Stimulated activated CD4-positive, alpha-beta T cell treated with anti-CD3 and anti-CD28 coated beads, Interleukin-15, amount 100 ng/mL, for 1 hour (primary cell): ENCODE measurements around the gene STRAP.

ENCODE experiments used
- DNase-seq, 2 donors: peaks; one replicate each; pipeline ENCODE4 v3.0.0-alpha.2; 2020; ENCODE audit warnings: low read depth in 1 of 2, low spot score in 1 of 2

Gene STRAP

GRCh38 chr12:15882118-15882971, at the start of gene STRAP:
STRAP (plus strand) TSS chr12:15882387; CDS start chr12:15882708, 321 bp downstream.
- peak; percentile 85 to 94 for DNase-seq

- no peak for DNase-seq
Observed at GRCh38 chr12:15834575-15834974, 47.6 kb upstream of the STRAP start.

- DNase-seq, result no peak
Observed at GRCh38 chr12:15837141-15837790, 44.9 kb upstream of the STRAP start.

- no peak for DNase-seq
Observed at GRCh38 chr12:15839041-15839440, 43.1 kb upstream of the STRAP start.

- no peak for DNase-seq
Observed at GRCh38 chr12:15839682-15840081, 42.5 kb upstream of the STRAP start.

GRCh38 chr12:15842108-15842507, 40.1 kb upstream of the STRAP start:
- DNase-seq, result no peak

GRCh38 chr12:15846887-15847286, 35.3 kb upstream of the STRAP start:
- DNase-seq, result no peak

GRCh38 chr12:15848606-15849005, 33.6 kb upstream of the STRAP start:
- DNase-seq, result no peak

GRCh38 chr12:15851045-15851620, 31.1 kb upstream of the STRAP start:
- DNase-seq, result no peak

GRCh38 chr12:15851919-15852318, 30.3 kb upstream of the STRAP start:
- no peak for DNase-seq

- DNase-seq, result no peak
Observed at GRCh38 chr12:15852383-15852782, 29.8 kb upstream of the STRAP start.

GRCh38 chr12:15853877-15854276, 28.3 kb upstream of the STRAP start:
- DNase-seq, result no peak

- no peak for DNase-seq
Observed at GRCh38 chr12:15854916-15855315, 27.3 kb upstream of the STRAP start.

- no peak for DNase-seq
Observed at GRCh38 chr12:15855646-15856045, 26.5 kb upstream of the STRAP start.

- DNase-seq, result no peak
Observed at GRCh38 chr12:15856097-15856982, 25.8 kb upstream of the STRAP start.

GRCh38 chr12:15858353-15858752, 23.8 kb upstream of the STRAP start:
- no peak for DNase-seq

GRCh38 chr12:15859116-15859515, 23.1 kb upstream of the STRAP start:
- DNase-seq, result no peak

- DNase-seq, result no peak
Observed at GRCh38 chr12:15861404-15861803, 20.8 kb upstream of the STRAP start.

- DNase-seq, result no peak
Observed at GRCh38 chr12:15862840-15863239, 19.3 kb upstream of the STRAP start.

GRCh38 chr12:15863372-15863771, 18.8 kb upstream of the STRAP start:
- no peak for DNase-seq

- no peak for DNase-seq
Observed at GRCh38 chr12:15863984-15864383, 18.2 kb upstream of the STRAP start.
